ENCODE results near the gene PDE4C.

DNA sequence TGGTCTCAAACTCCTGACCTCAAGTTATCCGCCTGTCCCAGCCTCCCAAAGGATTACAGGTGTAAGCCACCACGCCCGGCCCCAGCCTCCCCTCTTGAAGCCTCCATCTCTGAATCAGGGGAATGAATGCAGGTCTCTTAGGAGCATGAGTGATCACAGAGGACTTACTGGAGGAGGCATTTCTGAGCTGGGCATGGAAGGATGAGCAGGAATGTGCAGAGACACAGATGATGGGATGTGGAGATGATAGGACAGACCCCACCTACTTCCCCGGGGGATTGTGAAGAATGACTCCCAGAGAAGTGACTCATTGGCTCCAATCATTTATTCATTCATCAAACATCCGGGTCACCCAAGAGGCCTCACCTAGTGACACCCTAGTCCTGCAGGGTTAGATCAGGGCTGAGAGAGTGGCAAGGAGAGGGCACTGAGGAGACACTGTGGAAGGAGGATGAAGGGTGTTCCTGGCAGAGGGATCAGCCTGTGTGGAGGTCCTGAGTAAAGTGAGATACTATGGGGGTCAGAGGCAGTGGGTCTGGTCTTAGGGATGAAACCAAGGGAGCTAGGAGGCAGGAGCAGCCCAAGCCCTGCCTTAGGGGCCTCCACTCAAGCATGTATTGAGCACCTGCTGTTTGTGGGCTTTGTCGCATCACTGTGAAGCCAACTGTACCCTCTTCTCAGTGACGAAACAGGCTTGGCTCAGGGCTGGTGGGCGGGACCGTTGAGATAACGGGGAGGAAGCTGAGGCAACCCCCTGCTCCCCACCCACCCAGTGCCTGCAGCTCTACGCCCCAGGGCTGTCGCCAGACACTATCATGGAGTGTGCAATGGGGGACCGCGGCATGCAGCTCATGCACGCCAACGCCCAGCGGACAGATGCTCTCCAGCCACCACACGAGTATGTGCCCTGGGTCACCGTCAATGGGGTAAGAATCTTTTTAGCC lies 49.6 kb downstream of the PDE4C start:
- TF ChIP-seq, protein P1, sequence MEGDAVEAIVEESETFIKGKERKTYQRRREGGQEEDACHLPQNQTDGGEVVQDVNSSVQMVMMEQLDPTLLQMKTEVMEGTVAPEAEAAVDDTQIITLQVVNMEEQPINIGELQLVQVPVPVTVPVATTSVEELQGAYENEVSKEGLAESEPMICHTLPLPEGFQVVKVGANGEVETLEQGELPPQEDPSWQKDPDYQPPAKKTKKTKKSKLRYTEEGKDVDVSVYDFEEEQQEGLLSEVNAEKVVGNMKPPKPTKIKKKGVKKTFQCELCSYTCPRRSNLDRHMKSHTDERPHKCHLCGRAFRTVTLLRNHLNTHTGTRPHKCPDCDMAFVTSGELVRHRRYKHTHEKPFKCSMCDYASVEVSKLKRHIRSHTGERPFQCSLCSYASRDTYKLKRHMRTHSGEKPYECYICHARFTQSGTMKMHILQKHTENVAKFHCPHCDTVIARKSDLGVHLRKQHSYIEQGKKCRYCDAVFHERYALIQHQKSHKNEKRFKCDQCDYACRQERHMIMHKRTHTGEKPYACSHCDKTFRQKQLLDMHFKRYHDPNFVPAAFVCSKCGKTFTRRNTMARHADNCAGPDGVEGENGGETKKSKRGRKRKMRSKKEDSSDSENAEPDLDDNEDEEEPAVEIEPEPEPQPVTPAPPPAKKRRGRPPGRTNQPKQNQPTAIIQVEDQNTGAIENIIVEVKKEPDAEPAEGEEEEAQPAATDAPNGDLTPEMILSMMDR (IDR thresholded peaks at IDR 0.05), result no peak
- no peak for TF ChIP-seq POLR2A (IDR thresholded peaks at IDR 0.05)

Data from uterus (tissue), 2 donors.